Smooth muscle cell (in vitro differentiated cells): ENCODE measurements around the gene WDR3. TPM values are rescaled to one million over a fixed set of nuclear protein-coding genes. Genes with fewer than 3 reads are reported as not detected.
A peak's percentile ranks its signal among the peaks of the same experiment; 100 is the strongest.

ENCODE experiments used
- DNase-seq: peaks from one replicate; lab custom pipeline; 2025; ENCODE audit not compliant: unreplicated experiment; lab: John Stamatoyannopoulos, UW
- H2AFZ ChIP-seq: fragments of 200-600 bp; sonication (generic); 2 replicates; pipeline ENCODE4 v1.6.0; 2016; ENCODE audit warnings: antibody characterized with exemption, low read depth, mild to moderate bottlenecking
- H3F3A ChIP-seq: fragments of 200-600 bp; sonication (generic); 2 replicates; pipeline ENCODE4 v1.6.0; 2017; ENCODE audit warnings: antibody characterized with exemption, low read depth
- H3K27ac ChIP-seq: fragments of 200-600 bp; sonication (generic); 2 replicates; pipeline ENCODE4 v1.5.1; 2016; ENCODE audit warnings: low read depth, mild to moderate bottlenecking
- H3K27me3 ChIP-seq: fragments of 200-600 bp; sonication (generic); 2 replicates; pipeline ENCODE4 v1.6.1; 2016; ENCODE audit warnings: low read depth, mild to moderate bottlenecking
- H3K36me3 ChIP-seq: fragments of 200-600 bp; sonication (generic); 2 replicates; pipeline ENCODE4 v1.5.1; 2016; ENCODE audit warnings: low read depth
- H3K4me1 ChIP-seq: fragments of 200-600 bp; sonication (generic); 2 replicates; pipeline ENCODE4 v1.5.1; 2016; ENCODE audit warnings: low read depth
- H3K4me2 ChIP-seq: fragments of 200-600 bp; sonication (generic); 2 replicates; pipeline ENCODE4 v1.6.0; 2016; ENCODE audit warnings: mild to moderate bottlenecking
- H3K4me3 ChIP-seq: fragments of 200-600 bp; sonication (generic); 2 replicates; pipeline ENCODE4 v1.5.1; 2016; ENCODE audit warnings: mild to moderate bottlenecking
- H3K79me2 ChIP-seq: fragments of 200-600 bp; sonication (generic); 2 replicates; pipeline ENCODE4 v1.6.0; 2016; ENCODE audit warnings: low read depth, mild to moderate bottlenecking
- H3K9ac ChIP-seq: fragments of 200-600 bp; sonication (generic); 2 replicates; pipeline ENCODE4 v1.6.0; 2016; ENCODE audit warnings: low read depth
- H3K9me3 ChIP-seq: fragments of 200-600 bp; sonication (generic); replicated peaks from 2 replicates; pipeline ENCODE4 v1.5.1; 2016; ENCODE audit warnings: low read depth
- H4K20me1 ChIP-seq: fragments of 200-600 bp; sonication (generic); 2 replicates; pipeline ENCODE4 v1.6.0; 2016; ENCODE audit warnings: low read depth
- CTCF ChIP-seq: fragments of 200-600 bp; sonication (generic); IDR thresholded peaks from 2 replicates; pipeline ENCODE4 v1.5.1; 2017; ENCODE audit warnings: borderline replicate concordance, mild to moderate bottlenecking, antibody characterized with exemption; ENCODE audit not compliant: insufficient read depth, poor library complexity, severe bottlenecking
- WGBS: methylation state at CpG from one replicate; pipeline ENCODE4 v1.1.7; 2016; ENCODE audit warnings: low lambda C conversion rate; 5-methylcytosine and 5-hydroxymethylcytosine counted together
- polyA plus RNA-seq: library from polyadenylated mRNA; unstranded; fragments of >200 nt; fragmentation: Nextera tagmentation; extraction: Ambion mirVana; gene quantifications from 2 replicates; pipeline ENCODE4 v1.2.1, GENCODE V29; 2016
- total RNA-seq: library from RNA; depleted of rRNA; stranded (reverse); fragments of >200 nt; gene quantifications from 2 replicates; pipeline ENCODE4 v1.2.3, GENCODE V29; 2014

WDR3 gene
- 17.3 and 19.7 TPM in 2 replicates for total RNA-seq
- 12.9 and 13.4 TPM in 2 replicates for polyA plus RNA-seq

- DNase-seq: peak; percentile 67
- peak within 1 kb of the TSS; percentile 85 for H2AFZ ChIP-seq
- peak within 1 kb of the TSS; percentile 69 for H3K9ac ChIP-seq
- under 1% methylated on average over 47 of the region's 64 CpGs for WGBS
- peaks cover 3% of the 10 kb centered on the region for H3K36me3 ChIP-seq
- H3K4me3 ChIP-seq: peak within 1 kb of the TSS; percentile 77
- no peaks in the 10 kb centered on the region for H3F3A ChIP-seq
- H3K4me2 ChIP-seq: peak within 1 kb of the TSS; percentile 89
- no peak for TF ChIP-seq CTCF
- peaks cover 43% of the 10 kb centered on the region for H4K20me1 ChIP-seq
- H3K9me3 ChIP-seq: no peaks in the 10 kb centered on the region
- no peaks in the 10 kb centered on the region for H3K27me3 ChIP-seq
- H3K27ac ChIP-seq: peak within 1 kb of the TSS; percentile 53
- peaks cover 72% of the 10 kb centered on the region for H3K79me2 ChIP-seq
- peaks cover 19% of the 10 kb centered on the region for H3K4me1 ChIP-seq
Measured at GRCh38 chr1:117929343-117930172, at the start of gene WDR3, which contains the start of gene GDAP2. WDR3 (plus strand) TSS chr1:117929739; CDS start chr1:117933320, 3,581 bp downstream. GDAP2 (minus strand) TSS chr1:117929621; CDS start chr1:117920357, 9,264 bp downstream.

- H3F3A ChIP-seq: no peaks in the 10 kb centered on the region
- no peak overlapping the region for H2AFZ ChIP-seq
- peaks cover 11% of the 10 kb centered on the region for H3K36me3 ChIP-seq
- H3K4me3 ChIP-seq: no peak overlapping the region
- TF ChIP-seq CTCF: no peak
- H3K4me1 ChIP-seq: no peaks in the 10 kb centered on the region
- H4K20me1 ChIP-seq: no peaks in the 10 kb centered on the region
- H3K9ac ChIP-seq: no peak overlapping the region
- H3K79me2 ChIP-seq: no peaks in the 10 kb centered on the region
- no peaks in the 10 kb centered on the region for H3K9me3 ChIP-seq
- H3K27ac ChIP-seq: no peak overlapping the region
- no peaks in the 10 kb centered on the region for H3K27me3 ChIP-seq
- 100% methylated on average over 1 of the region's 1 CpG for WGBS
- H3K4me2 ChIP-seq: no peak overlapping the region
- DNase-seq: no peak
Measured at GRCh38 chr1:117883616-117884015, 45.9 kb upstream of the WDR3 start.

- no peak for DNase-seq
- Histone ChIP-seq H4K20me1 (no peaks in the 10 kb centered on the region), H3K79me2 (no peaks in the 10 kb centered on the region), H3F3A (no peaks in the 10 kb centered on the region), H3K27me3 (no peaks in the 10 kb centered on the region), H3K27ac (no peak overlapping the region), H3K4me3 (no peak overlapping the region), H3K9ac (no peak overlapping the region), H3K4me1 (no peaks in the 10 kb centered on the region), H3K9me3 (no peaks in the 10 kb centered on the region), H2AFZ (no peak overlapping the region), H3K4me2 (no peak overlapping the region), H3K36me3 (peaks cover 8% of the 10 kb centered on the region)
- TF ChIP-seq CTCF: no peak
- WGBS: 87% methylated on average over 2 of the region's 2 CpGs
Measured at GRCh38 chr1:117886101-117886795, 43.3 kb upstream of the WDR3 start.
